Fibroblast of lung (primary cell): ENCODE results near the gene GTF2A1L. TPM values are rescaled to one million over a fixed set of nuclear protein-coding genes. Genes with fewer than 3 reads are reported as not detected.

Experiments
- DNase-seq, 2 donors: peaks; one replicate each; pipeline versions ENCODE4 v3.0.0 to v3.0.0-alpha.2; 2010; ENCODE audit warnings: low read depth in 2 of 2
- H2AFZ ChIP-seq: 2 replicates; pipeline ENCODE4 v1.5.1; 2012; ENCODE audit warnings: low read length, control low read depth, inconsistent platforms
- H3K27ac ChIP-seq: 2 replicates; pipeline ENCODE4 v1.5.1; 2011; ENCODE audit warnings: low read length, control low read depth; ENCODE audit not compliant: insufficient read depth
- H3K27me3 ChIP-seq: 2 replicates; pipeline ENCODE4 v1.5.1; 2011; ENCODE audit warnings: mild to moderate bottlenecking, low read length; ENCODE audit not compliant: control insufficient read depth, insufficient read depth
- H3K36me3 ChIP-seq: 2 replicates; pipeline ENCODE4 v1.5.1; 2011; ENCODE audit warnings: low read length; ENCODE audit not compliant: control insufficient read depth, insufficient read depth
- H3K4me1 ChIP-seq: 2 replicates; pipeline ENCODE4 v1.5.1; 2011; ENCODE audit warnings: low read length; ENCODE audit not compliant: control insufficient read depth, insufficient read depth; ENCODE audit errors: extremely low read depth
- H3K4me2 ChIP-seq: 2 replicates; pipeline ENCODE4 v1.5.1; 2011; ENCODE audit warnings: low read length, control low read depth; ENCODE audit not compliant: insufficient read depth; ENCODE audit errors: extremely low read depth
- H3K4me3 ChIP-seq, 4 experiments: fragments of 200-600 bp in 1 of 4; sonication (generic) in 1 of 4; replicated peaks in 1 of 4; 2 replicates each; pipeline ENCODE4 v1.5.1; 2011 to 2016; ENCODE audit warnings: low read length in 4 of 4, low read depth in 3 of 4, mild to moderate bottlenecking in 3 of 4, control low read depth in 2 of 4, inconsistent platforms in 1 of 4, mixed read lengths in 1 of 4; ENCODE audit not compliant: insufficient read depth in 1 of 4; ENCODE audit errors: control extremely low read depth in 1 of 4
- H3K79me2 ChIP-seq: 2 replicates; pipeline ENCODE4 v1.5.1; 2012; ENCODE audit warnings: mild to moderate bottlenecking, low read length, inconsistent platforms; ENCODE audit not compliant: control insufficient read depth, insufficient read depth
- H3K9ac ChIP-seq: 2 replicates; pipeline ENCODE4 v1.5.1; 2011; ENCODE audit warnings: mild to moderate bottlenecking, low read length, control low read depth; ENCODE audit not compliant: insufficient read depth
- H3K9me3 ChIP-seq: 2 replicates; pipeline ENCODE4 v1.5.1; 2012; ENCODE audit warnings: low read depth, low read length; ENCODE audit not compliant: control insufficient read depth, insufficient read depth
- H4K20me1 ChIP-seq: 2 replicates; pipeline ENCODE4 v1.5.1; 2011; ENCODE audit warnings: low read length; ENCODE audit not compliant: control insufficient read depth, insufficient read depth; ENCODE audit errors: extremely low read depth
- CTCF ChIP-seq, 2 donors: IDR thresholded peaks in 1 of 2; conservative IDR thresholded peaks in 1 of 2; 1 replicate in 1 of 2; 2 replicates in 1 of 2; pipeline ENCODE4 v1.5.1; 2011 to 2012; ENCODE audit warnings: low read length in 2 of 2, control low read depth in 1 of 2, inconsistent platforms in 1 of 2, low read depth in 1 of 2, mild to moderate bottlenecking in 1 of 2
- EZH2 ChIP-seq: IDR thresholded peaks from 2 replicates; pipeline ENCODE4 v1.5.1; 2012; ENCODE audit warnings: low read length, control low read depth, mild to moderate bottlenecking; ENCODE audit errors: missing control alignments
- polyA plus RNA-seq, 2 donors: library from polyadenylated mRNA; depleted of rRNA in 1 of 2; stranded (reverse) in 1 of 2; unstranded in 1 of 2; fragments of >200 nt; gene quantifications; 2 replicates each; pipeline ENCODE4 v1.2.1, GENCODE V29; 2011 to 2012; ENCODE audit warnings: missing spikeins in 1 of 2
- total RNA-seq: library from RNA; depleted of rRNA; stranded (reverse); fragments of >200 nt; gene quantifications from 2 replicates; pipeline ENCODE4 v1.2.1, GENCODE V29; 2014

Gene GTF2A1L
- total and polyA plus RNA-seq, 2 donors (not counting 1 experiment from before 2014, with no cell fraction given), result 0.26 to 3.5 TPM

- Histone ChIP-seq H4K20me1 (no peaks in the 10 kb centered on the region), H3K27ac (peak overlapping the region; percentile 24), H3K27me3 (no peaks in the 10 kb centered on the region), H3K4me2 (no peak overlapping the region), H3K4me3 (no peak overlapping the region), H3K9ac (no peak overlapping the region), H2AFZ (no peak overlapping the region), H3K36me3 (no peaks in the 10 kb centered on the region), H3K79me2 (no peaks in the 10 kb centered on the region), H3K4me1 (peaks cover 11% of the 10 kb centered on the region), H3K9me3 (no peaks in the 10 kb centered on the region)
- peak; percentile 79 to 93 for DNase-seq
- no peak for TF ChIP-seq EZH2
- no peak for TF ChIP-seq CTCF (conservative IDR thresholded peaks at IDR 0.05 in 1 of 2, IDR thresholded peaks at IDR 0.05 in 1 of 2; ENCODE audit: low read depth in 1 of 2, low read length in 2 of 2)
These were observed 97.6 kb downstream of the GTF2A1L start for GRCh38 chr2:48715042-48715899.

- Histone ChIP-seq H3K4me1 (peaks cover 11% of the 10 kb centered on the region), H4K20me1 (no peaks in the 10 kb centered on the region), H3K4me3 (no peak overlapping the region), H3K9me3 (no peaks in the 10 kb centered on the region), H3K9ac (no peak overlapping the region), H3K36me3 (no peaks in the 10 kb centered on the region), H3K27ac (peak overlapping the region; percentile 20), H3K4me2 (no peak overlapping the region), H2AFZ (no peak overlapping the region), H3K79me2 (no peaks in the 10 kb centered on the region), H3K27me3 (no peaks in the 10 kb centered on the region)
- TF ChIP-seq EZH2 (no peak), CTCF (conservative IDR thresholded peaks at IDR 0.05 in 1 of 2, IDR thresholded peaks at IDR 0.05 in 1 of 2; ENCODE audit: low read depth in 1 of 2, low read length in 2 of 2) (no peak)
- DNase-seq, result peak; percentile 46 to 85
These were observed 98.3 kb downstream of the GTF2A1L start for GRCh38 chr2:48715956-48716355.

GRCh38 chr2:48717846-48718245, 100.2 kb downstream of the GTF2A1L start:
- H3K9ac ChIP-seq, result no peak overlapping the region
- no peak overlapping the region for H2AFZ ChIP-seq
- H3K79me2 ChIP-seq, result no peaks in the 10 kb centered on the region
- no peaks in the 10 kb centered on the region for H3K36me3 ChIP-seq
- H4K20me1 ChIP-seq, result no peaks in the 10 kb centered on the region
- H3K27ac ChIP-seq, result no peak overlapping the region
- H3K4me1 ChIP-seq, result peaks cover 14% of the 10 kb centered on the region
- no peaks in the 10 kb centered on the region for H3K27me3 ChIP-seq
- no peak overlapping the region for H3K4me2 ChIP-seq
- TF ChIP-seq EZH2 (no peak), CTCF (conservative IDR thresholded peaks at IDR 0.05 in 1 of 2, IDR thresholded peaks at IDR 0.05 in 1 of 2; ENCODE audit: low read depth in 1 of 2, low read length in 2 of 2) (no peak)
- H3K9me3 ChIP-seq, result no peaks in the 10 kb centered on the region
- peak in 1 of 2 donors; percentile 28 for DNase-seq
- H3K4me3 ChIP-seq, result no peak overlapping the region
